ENCODE data around the gene SDR39U1.

DNA sequence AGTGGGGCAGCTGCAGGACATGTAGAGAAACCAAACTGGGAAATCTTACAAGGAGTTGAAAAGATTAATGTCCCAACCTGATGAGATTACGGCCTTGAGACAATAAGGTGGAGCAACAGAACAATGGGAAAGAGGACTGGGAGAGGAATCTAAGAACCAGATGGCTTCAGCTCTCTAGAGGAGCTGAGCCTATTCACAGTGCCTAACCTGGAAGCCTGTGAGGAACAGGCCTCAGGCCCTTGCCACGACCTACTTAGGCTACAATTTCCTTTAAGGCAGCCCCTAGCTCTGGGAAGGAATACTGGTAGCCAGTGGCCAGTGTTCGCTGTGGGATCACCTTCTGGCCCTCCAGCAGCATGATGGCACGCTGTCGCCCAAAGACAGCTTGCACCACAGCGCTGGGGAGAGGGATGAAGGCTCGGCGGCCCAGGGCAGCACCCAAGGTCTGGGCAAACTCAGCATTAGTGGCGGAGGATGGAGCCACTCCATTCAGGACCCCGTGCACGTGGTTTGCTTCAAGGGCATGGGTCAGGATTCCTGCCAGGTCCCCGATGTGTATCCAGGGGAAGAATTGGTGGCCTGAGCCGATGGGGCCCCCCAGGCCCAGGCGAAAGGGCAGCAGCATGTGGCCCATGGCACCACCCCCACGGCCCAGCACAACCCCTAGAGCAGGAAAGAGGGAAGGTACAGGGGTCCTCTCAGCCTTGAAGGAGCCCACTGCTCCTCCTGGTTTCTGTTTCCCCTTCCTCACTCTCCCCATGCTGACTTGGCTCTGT is 2.6 kb downstream of the SDR39U1 start:
- no peak for TF ChIP-seq CTCF (IDR thresholded peaks at IDR 0.05)
- TF ChIP-seq POLR2A (IDR thresholded peaks at IDR 0.05): no peak

Data from lower leg skin (tissue), 3 donors.